ENCODE results near the gene FLRT2.

FLRT2 gene

DNA sequence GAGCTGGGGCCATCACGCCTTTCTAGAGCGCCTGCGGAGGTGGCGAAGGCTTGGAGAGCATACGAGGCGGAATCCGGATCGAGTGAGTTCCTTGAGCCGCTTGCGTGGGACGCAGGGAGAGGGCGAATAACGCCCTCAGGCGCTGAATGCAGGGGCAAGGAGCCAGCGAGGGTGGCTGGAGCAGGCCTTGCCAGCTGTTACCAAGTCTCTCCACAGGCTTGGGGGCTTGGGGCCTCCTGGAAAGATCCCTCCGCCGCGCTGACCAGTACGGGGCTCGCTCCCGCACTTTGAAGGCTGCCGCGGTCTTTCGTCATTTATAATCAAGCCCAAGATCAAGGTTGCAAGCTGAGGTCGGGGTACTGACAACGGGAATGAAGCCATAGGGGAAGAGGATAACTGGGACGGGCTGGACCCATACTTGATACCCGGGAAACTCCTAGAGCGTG is 1.2 kb downstream of the FLRT2 start:
- no peak for DNase-seq

DNA sequence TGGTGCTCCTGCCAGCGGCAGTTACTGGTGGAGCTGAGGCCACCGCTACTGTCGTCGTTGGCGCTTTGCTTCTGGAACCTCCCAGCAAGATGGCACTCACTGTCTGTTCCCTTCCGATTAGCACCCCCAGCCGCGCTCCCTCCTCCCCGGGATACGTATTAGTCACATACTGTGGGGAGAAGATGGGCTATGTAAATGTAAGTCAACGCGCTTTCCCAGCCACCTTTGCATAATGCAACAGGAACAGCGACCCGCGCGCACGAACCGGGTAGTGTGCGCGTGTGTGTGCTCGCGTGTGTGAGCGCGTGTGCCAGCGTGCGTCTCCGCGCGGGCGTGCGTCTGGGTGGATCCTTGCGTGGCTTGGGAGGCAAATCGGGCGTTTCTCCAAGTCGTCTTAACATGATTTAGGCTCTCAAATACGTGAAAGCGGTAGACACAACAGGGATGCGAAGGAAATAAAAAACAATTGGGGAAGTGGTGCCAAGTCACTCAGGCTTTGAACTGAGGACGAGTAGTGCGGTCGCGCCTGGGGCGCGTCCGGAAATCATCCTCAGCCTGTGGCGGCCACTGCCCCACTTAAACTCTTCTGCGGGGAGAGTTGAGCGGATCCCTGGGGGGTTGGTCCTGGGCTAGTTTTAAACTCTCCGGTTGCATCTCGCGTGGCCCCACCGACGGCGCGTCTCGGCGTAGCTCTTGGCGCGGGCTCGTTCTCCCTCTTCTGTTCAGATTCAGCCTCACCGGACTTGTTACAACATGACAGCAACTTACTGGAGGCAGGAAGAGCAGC is 1.8 kb downstream of the FLRT2 start:
- no peak for DNase-seq

DNA sequence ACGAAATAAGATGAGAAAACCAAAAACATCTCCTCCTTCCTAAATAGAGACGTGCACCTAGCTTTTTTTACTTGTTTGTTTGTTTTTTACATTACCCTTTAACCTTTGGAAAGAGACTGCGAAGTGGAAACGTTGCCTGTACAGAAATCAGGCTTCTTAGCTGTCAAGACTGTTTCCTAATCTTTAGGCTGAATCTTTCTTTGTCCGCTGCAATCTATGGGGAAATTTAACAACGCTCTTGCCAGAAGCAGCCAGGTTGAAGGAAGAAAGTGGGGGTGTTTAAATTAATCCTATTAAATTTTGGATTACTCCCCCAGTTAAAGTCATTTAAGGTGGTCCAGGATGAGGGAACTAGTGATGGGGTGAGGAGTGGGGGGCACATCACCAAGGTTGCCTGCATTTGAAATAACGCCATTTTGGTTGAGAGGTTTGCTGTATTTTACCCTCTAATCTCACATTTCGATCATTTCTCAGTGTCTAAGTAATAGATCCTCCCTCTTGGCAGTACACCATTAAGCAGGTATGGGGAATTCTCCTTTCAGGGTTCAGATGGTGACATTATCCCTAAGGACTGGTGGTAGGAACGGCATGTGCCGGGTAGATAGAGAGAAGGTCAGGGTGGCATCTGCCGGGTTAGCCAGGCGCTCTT is 2.6 kb downstream of the FLRT2 start:
- no peak for DNase-seq

DNA sequence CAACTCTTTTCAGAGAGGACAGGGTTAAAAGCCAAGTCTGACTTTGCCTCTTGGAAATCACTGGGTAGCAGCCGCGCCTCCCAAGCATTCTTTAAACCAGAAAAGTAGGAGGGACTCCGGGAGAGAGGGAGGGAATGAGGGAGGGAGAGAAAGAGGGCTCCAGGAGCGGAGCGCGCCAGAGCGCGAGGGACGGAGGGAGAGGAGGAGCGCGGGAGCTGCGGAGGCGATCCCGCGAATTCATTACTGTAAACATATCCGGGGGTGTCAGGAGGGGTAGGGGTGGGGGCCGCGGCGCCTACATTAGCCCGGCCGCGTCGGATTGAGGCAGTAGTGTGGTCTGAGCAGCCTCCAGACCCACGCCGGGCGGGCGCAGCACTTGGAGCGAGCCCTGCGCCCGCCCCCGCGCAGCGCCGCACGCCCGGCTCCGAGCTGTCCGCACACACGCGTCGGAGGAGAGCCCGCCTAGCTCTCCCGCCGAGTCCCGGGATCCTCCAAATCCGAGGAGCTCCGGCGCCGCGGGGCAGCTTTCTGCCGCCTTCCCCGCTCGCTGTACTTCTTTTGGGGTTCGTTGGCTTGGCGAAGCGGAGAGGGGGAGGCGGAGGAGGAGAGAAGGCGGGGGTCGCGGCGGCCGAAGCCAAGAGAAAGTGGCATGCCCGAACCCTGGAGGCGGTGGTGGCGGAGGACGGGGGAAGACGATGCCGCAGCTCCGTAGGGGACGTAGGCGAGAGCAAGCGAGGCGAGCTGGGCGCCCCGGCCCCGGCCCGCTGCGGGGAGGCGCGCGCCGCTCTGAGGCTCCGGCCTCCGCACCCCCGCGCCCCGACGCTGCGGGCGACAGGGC is 3.3 kb downstream of the FLRT2 start:
- no peak for DNase-seq

DNA sequence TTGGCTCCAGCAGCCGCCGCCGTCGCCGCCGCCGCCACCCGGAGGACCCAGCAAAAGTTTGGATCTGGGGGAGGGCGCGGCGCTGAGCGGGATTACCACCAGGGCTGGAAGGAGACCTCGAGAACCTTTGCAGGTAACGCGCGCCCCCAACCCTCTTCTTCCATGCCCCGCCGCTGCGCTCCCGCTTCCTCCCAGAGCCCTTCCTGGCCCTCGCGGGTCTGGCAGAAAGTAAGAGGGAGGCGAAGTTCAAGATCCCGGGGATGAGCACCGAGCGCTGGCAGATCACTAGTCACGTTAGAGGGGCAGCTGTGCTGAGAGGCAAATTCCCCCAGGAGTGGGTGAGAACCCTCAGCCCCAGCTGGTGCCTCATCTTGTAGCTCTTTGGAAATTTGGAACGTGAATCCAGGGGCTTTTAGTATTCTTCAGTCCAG is 3.9 kb downstream of the FLRT2 start:
- no peak for DNase-seq

DNA sequence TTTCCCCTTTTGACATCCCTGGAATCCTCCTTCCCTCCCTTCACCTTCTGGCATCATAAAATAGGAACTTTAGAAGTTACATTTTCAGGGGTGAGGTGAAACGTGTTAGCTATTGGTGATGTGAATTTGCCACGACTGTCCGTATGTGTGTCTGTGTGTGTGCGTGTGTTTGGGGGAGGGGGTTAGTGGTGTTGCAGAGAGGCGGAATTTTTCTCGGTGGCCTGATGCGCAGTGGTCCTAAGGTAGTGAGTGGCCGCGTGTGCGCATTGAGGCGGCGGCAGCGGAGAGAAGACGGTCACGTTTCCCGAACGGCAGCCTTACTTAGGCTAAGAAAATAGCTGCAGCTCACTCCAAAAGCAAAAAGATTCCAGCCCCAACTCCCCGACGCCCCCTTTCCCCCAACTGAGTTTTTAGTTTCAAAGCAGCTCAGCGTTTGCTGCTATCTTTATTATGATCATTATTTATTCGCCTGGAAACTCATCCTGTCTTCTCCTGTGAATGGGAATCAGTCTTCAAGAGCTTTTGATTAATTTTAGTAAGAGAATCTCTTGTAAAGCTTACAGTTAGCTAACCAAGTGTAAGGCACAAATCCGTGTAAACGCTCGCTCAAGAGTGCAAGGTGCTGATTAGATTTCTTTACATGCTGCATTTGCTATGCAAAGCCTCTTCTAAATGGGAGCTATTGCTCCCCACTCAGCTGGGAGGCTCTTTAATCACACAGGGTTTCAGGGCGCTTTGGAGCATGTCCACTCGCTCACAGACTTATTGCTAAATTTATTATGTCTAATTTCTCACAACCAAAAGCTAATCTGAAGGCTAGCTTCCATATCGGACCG is 4.7 kb downstream of the FLRT2 start:
- no peak for DNase-seq

DNA sequence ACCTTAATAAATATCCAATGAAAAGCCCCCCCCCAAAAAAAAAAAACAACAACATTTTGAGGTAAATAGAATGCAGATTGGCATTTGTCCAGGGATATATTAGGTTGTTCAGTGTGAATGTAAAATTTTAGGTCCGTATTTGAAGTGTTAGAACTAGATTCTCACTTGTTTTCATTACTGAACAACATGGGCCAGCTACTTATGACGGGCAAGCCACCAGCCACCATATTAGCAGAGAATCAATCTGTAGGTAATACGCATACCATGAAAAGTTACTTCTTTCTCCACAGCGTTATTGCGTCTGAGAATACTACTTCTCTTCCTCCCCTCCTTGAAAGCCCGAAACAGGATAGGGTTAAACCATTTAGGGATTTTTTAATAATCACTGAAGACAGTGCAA is 5.4 kb downstream of the FLRT2 start:
- DNase-seq = no peak

DNA sequence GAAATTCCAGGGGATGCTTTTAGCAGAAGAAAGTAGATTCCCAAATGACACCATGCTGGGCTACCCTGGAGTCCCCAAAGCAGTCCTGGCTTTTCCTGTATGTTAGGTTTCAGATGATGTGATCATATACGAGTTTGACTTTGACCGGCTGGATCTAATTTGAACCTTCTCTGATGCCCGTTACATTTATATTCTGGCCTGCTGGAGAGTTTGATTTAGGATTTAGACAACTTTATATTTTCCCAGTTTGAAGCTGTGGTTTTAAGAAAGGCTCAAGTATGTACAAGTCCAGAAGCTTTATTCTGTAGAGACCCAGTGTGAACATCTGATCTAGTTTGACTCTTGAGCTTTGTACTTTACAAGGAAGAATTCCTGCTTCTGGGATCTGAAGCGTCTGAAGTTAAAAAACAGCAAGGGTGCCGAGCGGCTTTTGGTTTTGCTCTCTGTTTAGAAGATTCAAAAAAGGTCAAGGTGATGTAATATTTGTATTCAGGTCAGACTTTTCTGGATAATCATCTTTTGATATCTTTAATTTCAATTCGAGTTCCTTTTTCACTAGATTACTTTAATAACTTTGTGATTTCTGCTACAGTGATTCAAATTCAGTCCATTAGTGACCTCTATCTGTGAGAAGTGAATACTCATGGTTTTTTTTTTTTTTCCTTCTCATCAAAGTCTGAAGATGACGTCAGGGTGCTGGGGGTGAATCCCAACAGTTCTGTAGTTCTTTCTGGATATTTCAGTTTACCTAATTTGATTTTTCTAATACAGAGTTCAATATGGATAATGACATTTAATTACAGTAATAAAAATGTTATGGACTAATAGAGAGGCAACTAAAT is 6.3 kb downstream of the FLRT2 start:
- no peak for DNase-seq

DNA sequence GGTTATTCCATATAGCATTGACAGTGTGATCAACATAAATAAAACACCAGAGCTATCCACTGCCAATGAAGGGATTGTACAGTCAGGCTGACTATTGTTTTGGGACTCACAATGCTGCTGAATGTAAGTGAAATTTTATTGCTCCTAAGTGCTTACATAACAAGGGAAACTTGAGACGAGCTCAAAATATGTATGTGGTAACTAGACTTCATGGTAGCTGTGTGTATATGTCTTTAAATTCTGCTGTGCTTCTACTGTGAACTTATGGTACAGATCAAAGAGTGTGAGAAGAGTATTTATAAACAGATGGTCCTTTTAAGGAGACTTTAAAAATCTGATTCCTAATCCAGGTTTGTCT is 6.9 kb downstream of the FLRT2 start:
- DNase-seq = no peak

DNA sequence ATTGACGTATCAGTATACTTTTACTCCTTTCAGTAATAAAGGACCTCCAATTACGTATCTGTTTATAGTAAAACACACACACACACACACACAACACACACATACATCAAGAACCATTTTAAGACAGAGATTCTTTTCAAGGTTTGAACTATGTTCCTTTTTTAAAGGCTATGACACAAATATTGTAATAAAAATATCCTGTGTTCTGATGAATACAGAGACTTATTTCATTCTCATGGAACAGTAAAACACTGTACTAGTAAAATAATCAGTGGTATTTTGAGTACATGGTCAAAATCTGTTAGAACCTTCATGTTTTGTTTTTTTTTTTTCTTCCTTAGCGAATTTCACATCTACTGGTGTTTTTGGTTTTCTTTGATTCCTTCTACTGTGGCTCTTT is 7.6 kb downstream of the FLRT2 start:
- no peak for DNase-seq

DNA sequence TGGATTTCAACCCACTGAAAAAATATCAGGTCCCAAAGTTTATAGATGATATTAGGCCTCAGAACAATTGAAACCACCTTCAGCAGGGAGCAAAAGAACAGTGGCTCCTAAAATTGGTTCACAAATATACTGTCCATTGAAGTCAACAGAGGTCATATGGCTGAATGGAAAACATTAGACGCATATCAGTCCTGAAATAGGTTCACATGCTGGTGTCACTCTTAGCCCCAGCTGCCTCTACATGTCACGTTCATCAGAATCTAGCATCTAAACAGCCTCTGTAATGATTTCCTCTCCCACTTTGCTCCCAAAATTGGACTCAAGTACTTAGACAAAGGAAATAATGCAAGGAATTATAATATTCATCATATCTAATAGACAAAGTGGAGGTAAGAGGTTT is 8.7 kb downstream of the FLRT2 start:
- DNase-seq = no peak

DNA sequence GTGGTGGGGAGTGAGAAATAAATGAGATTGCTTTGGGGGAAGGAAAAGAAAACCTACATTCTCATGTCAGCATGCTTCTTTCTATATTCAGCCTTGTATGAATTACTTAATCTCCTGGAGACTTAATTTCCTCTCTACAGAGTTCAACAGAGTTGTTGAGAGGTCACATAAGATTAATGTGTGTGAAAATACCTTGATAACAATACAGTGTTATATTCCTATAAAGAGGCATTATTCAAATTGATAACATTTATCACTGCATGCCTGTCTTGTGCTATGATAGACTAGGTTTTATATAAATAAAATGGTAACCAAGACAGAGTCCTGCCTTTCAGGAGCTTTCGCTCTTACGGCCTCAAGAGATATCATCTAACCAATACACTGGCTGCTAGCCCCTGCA is 9.6 kb downstream of the FLRT2 start:
- no peak for DNase-seq

DNA sequence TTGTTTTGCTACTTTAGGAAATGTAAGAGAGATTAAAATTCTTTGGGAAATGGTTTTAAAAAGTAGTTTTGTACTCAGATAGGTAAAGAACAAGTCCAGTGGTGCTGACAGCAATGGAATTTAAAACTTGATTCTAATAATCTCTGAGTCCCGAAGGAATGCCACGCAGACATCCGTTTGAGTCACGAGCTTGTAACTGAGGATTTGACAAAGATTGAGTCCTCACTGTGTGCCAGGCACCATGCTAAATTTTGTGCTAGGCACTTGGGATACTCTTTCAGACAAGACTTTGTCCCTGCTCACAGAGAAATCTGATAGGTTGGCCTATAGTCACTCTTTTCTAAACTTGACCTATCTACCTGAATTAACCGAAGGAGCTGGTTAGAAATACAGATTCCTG is 12.7 kb downstream of the FLRT2 start:
- DNase-seq = no peak

DNA sequence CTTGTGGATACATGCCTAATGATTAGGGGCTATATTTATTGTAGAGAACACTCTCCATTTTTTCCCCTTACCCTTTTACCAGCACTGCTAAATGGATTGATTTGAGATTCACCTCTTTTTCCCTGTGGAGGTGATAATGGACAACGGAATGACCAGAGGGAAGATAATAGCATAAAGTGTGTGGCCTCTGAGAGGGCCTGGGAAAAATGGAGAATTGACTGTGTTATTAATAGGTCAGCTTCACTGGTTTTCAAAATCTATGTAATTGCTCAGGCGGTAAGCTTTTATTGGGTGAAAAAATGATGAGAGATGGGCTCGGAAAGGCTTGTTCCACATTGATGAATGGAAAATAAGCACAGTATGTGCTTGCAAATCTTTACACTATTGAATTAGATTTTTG is 15.8 kb downstream of the FLRT2 start:
- no peak for DNase-seq

DNA sequence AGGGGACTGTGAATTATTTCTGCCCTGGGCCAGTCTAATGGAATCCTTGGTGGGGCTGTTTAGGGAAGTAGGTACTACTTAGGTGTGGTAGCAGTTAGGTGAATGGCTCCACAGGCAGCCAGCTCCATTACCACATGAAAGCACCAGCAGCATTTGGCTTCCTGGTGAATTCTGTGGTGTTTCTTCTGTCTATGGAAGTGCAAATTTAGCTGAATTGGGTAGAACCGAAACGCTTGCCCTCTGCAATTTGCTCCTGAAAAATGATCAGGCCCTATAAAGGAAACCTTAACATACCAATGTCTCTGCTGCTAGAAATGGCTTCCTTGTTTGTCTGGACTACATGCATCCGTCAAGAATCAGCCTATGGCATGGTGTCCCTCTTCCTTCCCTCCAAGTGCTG is 16.4 kb downstream of the FLRT2 start:
- no peak for DNase-seq

DNA sequence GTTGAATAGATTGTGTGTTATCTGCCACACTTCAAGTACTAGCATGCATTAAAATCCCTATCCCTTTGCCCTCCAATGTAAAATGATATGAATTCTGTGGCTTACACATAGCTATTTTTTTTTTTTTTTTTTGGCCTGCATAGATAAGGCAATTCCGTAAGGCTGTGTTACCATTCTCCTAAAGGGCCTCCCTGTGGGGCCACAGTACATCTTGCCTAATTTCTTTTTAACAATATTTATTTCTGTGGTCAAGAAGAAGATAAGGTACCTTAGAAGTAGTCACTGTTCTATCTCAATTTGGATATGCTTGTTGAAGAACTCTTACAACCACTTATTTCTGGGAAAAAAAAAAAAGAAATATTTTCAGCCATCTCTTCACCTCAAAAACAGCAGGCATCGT is 19.8 kb downstream of the FLRT2 start:
- DNase-seq = no peak

DNA sequence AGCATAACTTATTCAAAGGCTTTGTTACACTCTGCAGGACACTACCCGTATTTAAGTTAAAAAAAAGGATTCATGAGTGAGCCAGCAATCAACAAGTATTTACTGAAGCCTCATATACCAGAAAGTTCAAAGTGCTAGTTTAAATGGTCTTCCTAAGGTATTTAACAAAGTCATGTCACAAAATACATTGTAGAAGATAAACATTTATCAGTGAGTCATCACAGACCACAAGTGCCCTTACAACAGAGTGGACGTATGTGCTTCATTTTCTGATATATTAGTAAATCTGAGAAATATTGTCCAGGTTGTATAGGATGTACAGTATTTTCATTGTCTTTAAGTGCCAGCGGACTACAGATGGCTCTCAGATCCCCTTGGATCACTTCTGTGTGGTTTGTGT is 24.2 kb downstream of the FLRT2 start:
- no peak for DNase-seq

DNA sequence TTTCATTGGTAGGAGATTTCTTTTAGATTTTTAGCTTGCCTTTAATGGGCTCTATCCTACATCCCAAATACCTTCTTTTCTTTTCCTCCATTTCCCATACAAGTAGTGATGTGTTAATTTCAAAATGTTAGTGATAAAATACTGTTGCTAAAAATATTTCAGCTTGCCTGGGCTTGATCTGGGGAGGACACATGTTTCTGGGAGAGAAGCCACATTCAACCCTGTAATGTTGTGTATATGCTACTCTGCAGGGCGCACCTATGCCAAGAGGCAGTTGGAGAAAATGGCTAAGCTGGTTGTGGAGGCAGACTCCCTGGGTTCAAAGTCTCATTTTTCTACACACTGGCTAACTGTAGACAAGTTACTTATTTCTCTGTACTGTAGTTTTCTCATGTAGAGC is 26.3 kb downstream of the FLRT2 start:
- no peak for DNase-seq

DNA sequence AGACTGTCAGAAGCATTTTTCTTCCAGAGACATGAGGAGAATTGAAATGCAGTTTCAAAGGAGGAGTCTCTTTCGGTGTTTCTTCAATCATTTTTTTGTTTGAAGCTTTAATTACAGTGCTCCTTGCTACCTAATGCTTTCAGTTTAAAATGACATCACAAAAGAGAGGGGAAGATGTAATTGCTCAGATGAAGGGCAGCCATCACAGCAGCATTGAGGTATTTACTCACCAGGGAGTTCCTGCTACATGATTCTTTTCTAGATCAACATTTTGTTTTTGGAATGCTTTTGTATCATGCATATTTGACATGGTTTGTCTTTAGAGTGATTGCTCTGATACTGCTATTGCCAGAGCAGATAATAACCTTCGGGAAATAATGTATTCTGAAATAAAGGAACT is 28.6 kb downstream of the FLRT2 start:
- DNase-seq = no peak

DNA sequence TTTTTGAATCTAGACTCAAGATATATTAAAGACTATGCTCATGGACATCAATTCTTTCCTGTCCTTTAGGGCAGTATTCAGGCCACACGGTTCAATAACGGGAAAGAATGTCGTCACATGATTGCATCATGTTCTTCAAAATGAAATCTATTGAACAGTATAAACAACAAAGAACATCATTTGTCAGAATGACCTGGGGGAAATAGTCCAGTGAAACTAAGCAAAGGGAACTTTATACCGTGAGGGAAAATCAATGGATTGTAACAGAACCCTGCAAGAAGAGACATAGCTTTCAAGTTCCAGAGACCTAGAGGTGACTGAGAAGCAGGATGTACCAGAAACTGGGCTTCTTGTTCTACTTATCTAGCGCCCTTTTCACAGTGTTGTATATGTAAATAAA is 32.7 kb downstream of the FLRT2 start:
- DNase-seq = no peak

DNA sequence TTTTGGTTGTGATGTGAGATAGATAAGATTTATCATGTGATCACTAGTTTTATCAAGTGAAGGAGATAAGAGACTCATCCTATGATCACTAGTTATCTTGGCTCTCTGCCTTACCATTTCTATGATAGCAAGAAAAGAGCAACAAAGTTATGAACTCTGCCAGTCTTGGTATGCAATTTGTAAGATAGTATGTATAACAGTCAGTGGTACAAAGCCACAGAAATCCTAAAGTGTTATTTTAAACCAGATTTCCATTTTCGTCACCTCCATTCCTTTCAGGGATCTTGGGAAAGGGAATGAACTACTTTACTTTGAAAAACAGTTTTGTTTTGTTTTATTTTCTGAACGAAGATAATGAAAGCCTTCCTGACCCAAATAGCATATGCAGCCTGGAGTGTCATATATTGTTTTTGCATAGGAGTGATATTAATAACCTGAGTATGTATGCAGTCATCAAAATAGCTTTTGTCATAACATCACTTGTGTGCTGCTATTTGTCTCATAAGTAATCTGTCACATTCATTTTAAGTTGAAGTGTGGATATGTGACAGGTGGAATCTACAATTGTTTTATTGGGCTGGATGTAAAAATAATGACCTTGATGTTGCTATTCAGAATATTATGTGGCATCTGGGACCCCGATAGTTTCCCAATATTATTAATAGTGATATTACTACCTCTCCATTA is 35.0 kb downstream of the FLRT2 start:
- no peak for DNase-seq

Data from activated naive CD4-positive, alpha-beta T cell treated with anti-CD3 and anti-CD28 coated beads, Interleukin-2, amount 50 U/mL, for 16 hours (primary cell).